ENCODE data around the gene RABL3. TPM values are rescaled to one million over a fixed set of nuclear protein-coding genes. Genes with fewer than 3 reads are reported as not detected.
"Not testable (repeated sequence)": the region's sequence is repeated elsewhere in the genome, so short reads cannot be mapped to it uniquely, and the experiment has no call there.

The RABL3 gene
- total and polyA plus RNA-seq, 2 donors (not counting 1 experiment from before 2014, with no cell fraction given), result 11.9 to 13.4 TPM

DNA sequence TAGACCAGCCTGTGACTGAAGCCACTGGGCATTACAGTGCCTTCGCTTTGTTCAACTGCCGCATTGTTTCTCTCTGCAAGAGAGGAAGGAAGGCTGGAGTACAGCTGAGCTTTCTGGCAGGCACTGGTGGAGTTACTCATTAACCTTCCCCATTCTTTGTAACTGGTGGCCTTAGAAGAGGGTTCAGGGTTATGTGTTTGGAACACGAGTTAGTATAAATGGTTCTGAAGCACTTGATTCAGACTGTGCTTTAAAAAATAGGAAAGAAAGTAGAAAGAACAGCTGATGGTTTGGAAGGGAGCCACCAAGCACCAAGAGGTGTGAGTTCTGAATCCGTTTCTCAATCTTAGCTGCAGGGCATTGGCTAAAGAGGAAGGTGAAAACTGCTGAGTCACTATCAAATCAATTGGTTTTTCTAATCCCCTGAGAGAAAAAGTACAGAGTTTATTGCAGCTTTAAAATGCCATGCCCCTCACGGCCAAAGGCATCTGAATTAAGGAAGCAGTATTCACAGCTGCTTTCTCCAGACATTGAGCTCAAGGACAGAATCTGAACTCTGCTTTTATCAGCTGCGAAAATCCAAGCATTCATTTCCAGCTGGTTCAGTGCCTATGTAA, 63.9 kb downstream of the RABL3 start:
- H3K4me3 ChIP-seq (replicated peaks in 1 of 4; ENCODE audit: control extremely low read depth in 1 of 4, insufficient read depth in 1 of 4, low read depth in 3 of 4, low read length in 4 of 4), result peak overlapping the region in 2 of 4 experiments; percentile 10 to 15
- no peak overlapping the region for H3K9ac ChIP-seq (ENCODE audit: insufficient read depth, low read length)
- H3K9me3 ChIP-seq (ENCODE audit: control insufficient read depth, insufficient read depth, low read depth, low read length), result no peaks in the 10 kb centered on the region
- no peaks in the 10 kb centered on the region for H3K27me3 ChIP-seq (ENCODE audit: control insufficient read depth, insufficient read depth, low read length)
- peak; percentile 72 to 86 for DNase-seq (ENCODE audit: low read depth in 2 of 2)
- H3K4me1 ChIP-seq (ENCODE audit: control insufficient read depth, extremely low read depth, insufficient read depth, low read length), result peaks cover 7% of the 10 kb centered on the region
- peak overlapping the region; percentile 34 for H2AFZ ChIP-seq (ENCODE audit: low read length)
- no peaks in the 10 kb centered on the region for H4K20me1 ChIP-seq (ENCODE audit: control insufficient read depth, extremely low read depth, insufficient read depth, low read length)
- TF ChIP-seq, protein P1, sequence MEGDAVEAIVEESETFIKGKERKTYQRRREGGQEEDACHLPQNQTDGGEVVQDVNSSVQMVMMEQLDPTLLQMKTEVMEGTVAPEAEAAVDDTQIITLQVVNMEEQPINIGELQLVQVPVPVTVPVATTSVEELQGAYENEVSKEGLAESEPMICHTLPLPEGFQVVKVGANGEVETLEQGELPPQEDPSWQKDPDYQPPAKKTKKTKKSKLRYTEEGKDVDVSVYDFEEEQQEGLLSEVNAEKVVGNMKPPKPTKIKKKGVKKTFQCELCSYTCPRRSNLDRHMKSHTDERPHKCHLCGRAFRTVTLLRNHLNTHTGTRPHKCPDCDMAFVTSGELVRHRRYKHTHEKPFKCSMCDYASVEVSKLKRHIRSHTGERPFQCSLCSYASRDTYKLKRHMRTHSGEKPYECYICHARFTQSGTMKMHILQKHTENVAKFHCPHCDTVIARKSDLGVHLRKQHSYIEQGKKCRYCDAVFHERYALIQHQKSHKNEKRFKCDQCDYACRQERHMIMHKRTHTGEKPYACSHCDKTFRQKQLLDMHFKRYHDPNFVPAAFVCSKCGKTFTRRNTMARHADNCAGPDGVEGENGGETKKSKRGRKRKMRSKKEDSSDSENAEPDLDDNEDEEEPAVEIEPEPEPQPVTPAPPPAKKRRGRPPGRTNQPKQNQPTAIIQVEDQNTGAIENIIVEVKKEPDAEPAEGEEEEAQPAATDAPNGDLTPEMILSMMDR (conservative IDR thresholded peaks at IDR 0.05 in 1 of 2, IDR thresholded peaks at IDR 0.05 in 1 of 2; ENCODE audit: low read depth in 1 of 2, low read length in 2 of 2), result no peak
- TF ChIP-seq EZH2 (IDR thresholded peaks at IDR 0.05; ENCODE audit: low read length, missing control alignments), result no peak
- no peaks in the 10 kb centered on the region for H3K36me3 ChIP-seq (ENCODE audit: control insufficient read depth, insufficient read depth, low read length)
- H3K79me2 ChIP-seq (ENCODE audit: control insufficient read depth, insufficient read depth, low read length), result no peaks in the 10 kb centered on the region
- peak overlapping the region; percentile 72 for H3K4me2 ChIP-seq (ENCODE audit: extremely low read depth, insufficient read depth, low read length)
- peak overlapping the region; percentile 13 for H3K27ac ChIP-seq (ENCODE audit: insufficient read depth, low read length)

DNA sequence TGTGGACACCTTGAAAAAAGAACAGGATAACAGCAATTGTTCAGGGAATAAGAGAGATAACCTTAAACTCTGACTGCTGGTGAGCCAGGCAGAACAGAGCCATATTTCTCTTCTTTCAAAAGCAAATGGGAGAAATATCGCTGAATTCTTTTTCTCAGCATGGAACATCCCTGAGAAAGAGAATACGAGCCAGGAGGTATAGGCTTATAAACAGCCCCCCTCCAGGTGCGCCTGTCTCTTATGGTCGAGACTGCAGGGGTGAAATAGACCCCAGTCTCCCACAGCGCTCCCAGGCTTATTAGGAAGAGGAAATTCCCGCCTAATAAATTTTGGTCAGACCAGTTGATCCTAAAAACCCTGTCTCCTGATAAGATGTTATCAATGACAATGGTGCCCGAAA, 65.1 kb downstream of the RABL3 start:
- not testable (repeated sequence) for H3K79me2 ChIP-seq (ENCODE audit: control insufficient read depth, insufficient read depth, low read length); H3K4me3 ChIP-seq (replicated peaks in 1 of 4; ENCODE audit: control extremely low read depth in 1 of 4, insufficient read depth in 1 of 4, low read depth in 3 of 4, low read length in 4 of 4); H3K4me2 ChIP-seq (ENCODE audit: extremely low read depth, insufficient read depth, low read length); H3K27me3 ChIP-seq (ENCODE audit: control insufficient read depth, insufficient read depth, low read length); H4K20me1 ChIP-seq (ENCODE audit: control insufficient read depth, extremely low read depth, insufficient read depth, low read length); DNase-seq (ENCODE audit: low read depth in 2 of 2); H3K4me1 ChIP-seq (ENCODE audit: control insufficient read depth, extremely low read depth, insufficient read depth, low read length); H3K9me3 ChIP-seq (ENCODE audit: control insufficient read depth, insufficient read depth, low read depth, low read length); H2AFZ ChIP-seq (ENCODE audit: low read length); H3K36me3 ChIP-seq (ENCODE audit: control insufficient read depth, insufficient read depth, low read length); H3K27ac ChIP-seq (ENCODE audit: insufficient read depth, low read length); H3K9ac ChIP-seq (ENCODE audit: insufficient read depth, low read length)

DNA sequence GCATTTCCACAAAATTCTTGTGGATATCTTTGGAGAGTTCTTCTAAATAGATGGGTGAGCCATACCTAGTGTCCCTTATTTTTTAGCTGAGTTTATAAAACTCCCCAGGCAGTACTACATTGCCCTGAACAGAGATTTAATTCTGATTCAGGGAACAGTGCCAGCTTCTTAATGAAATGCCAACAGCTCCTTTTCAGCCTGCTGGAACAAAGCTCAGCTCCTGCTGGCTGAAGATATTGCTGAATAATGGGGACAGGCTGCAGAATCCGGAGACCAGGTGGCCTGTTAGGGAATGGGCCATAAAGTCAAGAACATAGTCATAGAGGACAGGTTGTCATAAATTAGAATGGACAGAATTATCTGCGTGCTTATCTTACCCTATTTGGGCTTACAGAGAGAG, 69.2 kb downstream of the RABL3 start:
- Histone ChIP-seq H3K9ac (ENCODE audit: insufficient read depth, low read length) (no peak overlapping the region), H3K4me3 (replicated peaks in 1 of 4; ENCODE audit: control extremely low read depth in 1 of 4, insufficient read depth in 1 of 4, low read depth in 3 of 4, low read length in 4 of 4) (no peak overlapping the region), H3K27ac (ENCODE audit: insufficient read depth, low read length) (no peak overlapping the region), H3K4me1 (ENCODE audit: control insufficient read depth, extremely low read depth, insufficient read depth, low read length) (no peaks in the 10 kb centered on the region), H4K20me1 (ENCODE audit: control insufficient read depth, extremely low read depth, insufficient read depth, low read length) (no peaks in the 10 kb centered on the region), H2AFZ (ENCODE audit: low read length) (no peak overlapping the region), H3K27me3 (ENCODE audit: control insufficient read depth, insufficient read depth, low read length) (no peaks in the 10 kb centered on the region), H3K4me2 (ENCODE audit: extremely low read depth, insufficient read depth, low read length) (no peak overlapping the region), H3K79me2 (ENCODE audit: control insufficient read depth, insufficient read depth, low read length) (no peaks in the 10 kb centered on the region), H3K9me3 (ENCODE audit: control insufficient read depth, insufficient read depth, low read depth, low read length) (no peaks in the 10 kb centered on the region), H3K36me3 (ENCODE audit: control insufficient read depth, insufficient read depth, low read length) (no peaks in the 10 kb centered on the region)
- TF ChIP-seq EZH2 (IDR thresholded peaks at IDR 0.05; ENCODE audit: low read length, missing control alignments), result no peak
- TF ChIP-seq, protein P1 (conservative IDR thresholded peaks at IDR 0.05 in 1 of 2, IDR thresholded peaks at IDR 0.05 in 1 of 2; ENCODE audit: low read depth in 1 of 2, low read length in 2 of 2), result no peak
- DNase-seq (ENCODE audit: low read depth in 2 of 2), result no peak

Measured in fibroblast of lung (primary cell).